Stimulated activated memory B cell treated with anti-CD40 and anti-IgM and Interleukin-4, amounts not matched to agents 10 μg/mL and 1 μg/mL and 100 μg/mL, for 72 hours (primary cell): Measurements from ENCODE around the gene SLC28A1.

Experiments
- ATAC-seq: fragments of 150-1000 bp; cut with Tn5 transposase; 2 replicates; pipeline ENCODE4 v1.10.0; 2021
- H3K27ac Mint-ChIP-seq: one replicate; pipeline ENCODE4 v1.8.0; 2022; ENCODE audit warnings: mild to moderate bottlenecking, mixed read lengths
- H3K27me3 Mint-ChIP-seq: one replicate; pipeline ENCODE4 v1.8.0; 2022; ENCODE audit warnings: mixed read lengths
- H3K36me3 Mint-ChIP-seq: one replicate; pipeline ENCODE4 v1.8.0; 2022; ENCODE audit warnings: mixed read lengths
- H3K4me1 Mint-ChIP-seq: one replicate; pipeline ENCODE4 v1.8.0; 2022; ENCODE audit warnings: mixed read lengths
- H3K4me3 Mint-ChIP-seq: one replicate; pipeline ENCODE4 v1.8.0; 2022; ENCODE audit warnings: mild to moderate bottlenecking, moderate library complexity, mixed read lengths
- H3K9me3 Mint-ChIP-seq: one replicate; pipeline ENCODE4 v1.8.0; 2022; ENCODE audit warnings: mixed read lengths

SLC28A1 gene

GRCh38 chr15:84987949-84988624, 103.6 kb downstream of the SLC28A1 start:
- peak overlapping the region; percentile 37 for H3K4me3 Mint-ChIP-seq

GRCh38 chr15:84988909-84989644, 104.6 kb downstream of the SLC28A1 start:
- Mint-ChIP-seq H3K27ac (peak overlapping the region; percentile 79), H3K4me3 (no peak overlapping the region), H3K9me3 (no peaks in the 10 kb centered on the region), H3K36me3 (no peaks in the 10 kb centered on the region), H3K4me1 (peaks cover 72% of the 10 kb centered on the region), H3K27me3 (no peaks in the 10 kb centered on the region)
- ATAC-seq, result no peak

More at GRCh38 chr15:84987949-84988624, 103.6 kb downstream of the SLC28A1 start:
- no peaks in the 10 kb centered on the region for H3K9me3 Mint-ChIP-seq
- peaks cover 77% of the 10 kb centered on the region for H3K4me1 Mint-ChIP-seq
- peak overlapping the region; percentile 79 for H3K27ac Mint-ChIP-seq
- no peaks in the 10 kb centered on the region for H3K27me3 Mint-ChIP-seq
- no peaks in the 10 kb centered on the region for H3K36me3 Mint-ChIP-seq
- ATAC-seq, result peak; percentile 75

- H3K36me3 Mint-ChIP-seq, result no peaks in the 10 kb centered on the region
- H3K4me1 Mint-ChIP-seq, result peaks cover 73% of the 10 kb centered on the region
- no peak for ATAC-seq
- no peak overlapping the region for H3K4me3 Mint-ChIP-seq
- H3K9me3 Mint-ChIP-seq, result no peaks in the 10 kb centered on the region
- H3K27me3 Mint-ChIP-seq, result no peaks in the 10 kb centered on the region
- H3K27ac Mint-ChIP-seq, result no peak overlapping the region
Observed at GRCh38 chr15:84990507-84990906, 106.0 kb downstream of the SLC28A1 start.

GRCh38 chr15:84991014-84991712, 106.7 kb downstream of the SLC28A1 start:
- Mint-ChIP-seq H3K36me3 (no peaks in the 10 kb centered on the region), H3K4me1 (peaks cover 69% of the 10 kb centered on the region), H3K27me3 (no peaks in the 10 kb centered on the region), H3K9me3 (no peaks in the 10 kb centered on the region), H3K27ac (peak overlapping the region; percentile 16), H3K4me3 (peak overlapping the region; percentile 26)
- ATAC-seq, result peak; percentile 45

GRCh38 chr15:84992157-84992944, 107.9 kb downstream of the SLC28A1 start:
- H3K27ac Mint-ChIP-seq, result peak overlapping the region; percentile 16
- no peak overlapping the region for H3K4me3 Mint-ChIP-seq
- peaks cover 64% of the 10 kb centered on the region for H3K4me1 Mint-ChIP-seq
- no peaks in the 10 kb centered on the region for H3K9me3 Mint-ChIP-seq
- H3K36me3 Mint-ChIP-seq, result no peaks in the 10 kb centered on the region
- peak; percentile 40 for ATAC-seq
- H3K27me3 Mint-ChIP-seq, result no peaks in the 10 kb centered on the region
